Neuron (in vitro differentiated cells): ENCODE results near the gene PDPN.

Experiments
- H2AFZ ChIP-seq: one replicate; pipeline ENCODE4 v1.6.1; 2013; ENCODE audit warnings: low read depth, mild to moderate bottlenecking, inconsistent platforms, low read length, moderate library complexity
- H3K27me3 ChIP-seq: one replicate; pipeline ENCODE4 v1.6.1; 2013; ENCODE audit warnings: low read length; ENCODE audit not compliant: insufficient read depth
- H3K36me3 ChIP-seq: one replicate; pipeline ENCODE4 v1.6.1; 2013; ENCODE audit warnings: low read length; ENCODE audit not compliant: insufficient read depth
- H3K4me1 ChIP-seq: one replicate; pipeline ENCODE4 v1.6.1; 2013; ENCODE audit warnings: low read length; ENCODE audit not compliant: insufficient read depth
- H3K4me3 ChIP-seq: 2 replicates; pipeline ENCODE4 v1.5.1; 2013; ENCODE audit warnings: mild to moderate bottlenecking, low read length, moderate library complexity
- H3K9me3 ChIP-seq: one replicate; pipeline ENCODE4 v1.6.1; 2013; ENCODE audit warnings: low read length

The PDPN gene

DNA sequence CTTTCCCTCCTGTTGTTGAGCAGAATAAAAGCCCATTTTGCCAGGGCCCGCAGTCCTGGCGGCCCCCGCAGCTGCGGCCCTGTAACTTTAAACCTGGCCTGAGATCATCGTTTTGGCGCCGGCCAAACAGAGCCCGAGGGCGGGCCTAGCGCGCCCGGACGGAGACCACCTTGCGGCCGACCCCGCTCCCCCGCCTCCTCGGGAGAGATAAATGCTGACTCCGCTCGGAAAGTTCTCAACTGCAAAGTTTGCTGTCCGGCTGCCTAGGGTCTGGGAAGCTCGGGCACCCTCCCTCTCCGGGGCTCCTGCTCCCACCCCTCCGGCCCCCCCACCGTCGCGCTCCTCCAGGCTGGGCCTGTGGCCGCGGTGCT is at the start of gene PDPN:
Gene PDPN, plus strand, starts transcription at position 238 of the 371 bp plus-strand sequence. CDS start 202 bp downstream, outside the sequence.
- Histone ChIP-seq H3K9me3 (no peaks in the 10 kb centered on the region), H3K4me3 (peak within 1 kb of the TSS; percentile 82), H3K36me3 (peaks cover under 1% of the 10 kb centered on the region), H3K4me1 (peaks cover 37% of the 10 kb centered on the region), H2AFZ (peak within 1 kb of the TSS; percentile 14), H3K27me3 (no peaks in the 10 kb centered on the region)

DNA sequence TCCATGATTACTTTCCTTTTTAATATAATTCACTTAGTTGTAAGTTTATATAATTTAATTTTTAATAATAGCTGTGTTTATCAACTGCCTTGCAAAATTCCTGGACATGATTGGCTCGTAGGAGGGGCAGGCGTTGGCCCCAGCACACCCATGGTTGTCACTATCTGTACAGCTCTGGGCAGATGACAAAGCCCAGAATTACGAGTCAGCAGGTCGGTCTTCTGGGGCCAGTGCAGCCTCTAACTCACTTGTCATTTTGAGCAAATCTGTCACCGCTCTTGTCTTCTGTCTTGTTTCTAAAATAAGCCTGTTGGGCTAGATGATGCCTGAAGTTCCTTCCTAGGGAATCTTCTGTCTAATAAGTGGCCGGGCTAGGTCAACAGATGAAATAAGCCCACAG is 48.4 kb upstream of the PDPN start:
- H3K27me3 ChIP-seq, result peaks cover 5% of the 10 kb centered on the region
- no peak overlapping the region for H2AFZ ChIP-seq
- H3K9me3 ChIP-seq, result no peaks in the 10 kb centered on the region
- H3K36me3 ChIP-seq, result no peaks in the 10 kb centered on the region
- no peak overlapping the region for H3K4me3 ChIP-seq
- H3K4me1 ChIP-seq, result no peaks in the 10 kb centered on the region

DNA sequence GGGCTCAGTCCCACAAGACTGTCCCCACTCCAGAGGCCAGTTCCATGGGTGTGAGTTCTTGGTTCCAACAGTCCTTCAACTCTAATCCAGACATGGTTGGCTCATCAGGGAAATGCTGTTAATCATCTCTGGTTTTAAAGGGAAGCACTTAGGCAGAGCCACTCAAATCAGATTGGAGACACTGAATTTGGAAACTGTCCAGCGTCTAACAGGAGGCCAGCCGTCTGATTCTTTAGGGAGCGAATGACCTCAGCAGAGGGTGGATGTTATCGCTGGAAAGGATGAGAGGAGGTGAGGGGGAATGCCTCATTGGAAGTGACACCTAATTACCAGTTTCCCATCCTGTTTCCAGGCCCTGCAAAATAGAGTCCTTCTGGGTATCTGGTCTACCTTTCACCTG is 47.1 kb upstream of the PDPN start:
- H3K27me3 ChIP-seq, result peaks cover 5% of the 10 kb centered on the region
- H3K36me3 ChIP-seq, result no peaks in the 10 kb centered on the region
- no peak overlapping the region for H2AFZ ChIP-seq
- no peak overlapping the region for H3K4me3 ChIP-seq
- no peaks in the 10 kb centered on the region for H3K9me3 ChIP-seq
- no peaks in the 10 kb centered on the region for H3K4me1 ChIP-seq

DNA sequence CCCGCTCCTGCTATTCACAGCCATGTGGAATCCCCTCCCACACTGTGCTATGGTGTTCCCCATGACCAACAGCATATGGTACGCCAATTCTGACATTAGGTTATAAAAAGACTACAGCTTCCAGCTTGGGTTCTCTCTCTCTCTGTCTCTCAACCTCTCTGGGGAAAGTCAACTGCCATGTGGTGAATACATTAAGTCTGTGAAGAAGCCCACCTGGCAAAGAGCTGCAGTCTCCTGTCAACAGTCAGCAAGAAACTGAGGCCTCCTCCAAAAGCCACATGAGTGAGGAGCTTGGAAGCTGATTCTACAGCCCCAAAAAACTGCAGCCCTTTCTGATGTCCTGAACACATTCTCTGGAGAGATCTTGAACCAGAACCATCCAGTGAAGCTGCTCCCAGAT is 44.8 kb upstream of the PDPN start:
- Histone ChIP-seq H3K27me3 (peaks cover 5% of the 10 kb centered on the region), H2AFZ (no peak overlapping the region), H3K4me3 (no peak overlapping the region), H3K9me3 (no peaks in the 10 kb centered on the region), H3K36me3 (no peaks in the 10 kb centered on the region), H3K4me1 (peaks cover 4% of the 10 kb centered on the region)

DNA sequence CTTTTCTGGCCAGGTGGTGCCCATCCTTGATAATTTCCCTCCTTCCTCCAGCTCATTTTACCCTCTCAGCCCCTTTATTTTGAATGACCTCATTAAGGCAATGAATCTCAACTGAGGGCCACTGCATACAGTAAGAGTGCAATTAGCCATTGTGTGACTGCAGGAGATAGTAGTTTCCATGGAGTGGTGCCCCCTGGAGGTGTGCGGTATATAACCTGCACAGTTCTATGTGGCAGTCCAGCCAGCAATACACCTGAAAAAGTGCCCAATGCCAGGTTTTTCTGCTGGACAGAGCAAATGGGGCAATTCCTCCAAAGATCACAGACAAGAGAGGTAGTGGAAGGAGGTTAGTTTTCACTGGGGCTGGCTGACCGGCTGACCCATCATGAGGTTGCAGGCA is 43.9 kb upstream of the PDPN start:
- H3K4me1 ChIP-seq, result peaks cover 6% of the 10 kb centered on the region
- H3K27me3 ChIP-seq, result peaks cover 5% of the 10 kb centered on the region
- H3K9me3 ChIP-seq, result no peaks in the 10 kb centered on the region
- H3K36me3 ChIP-seq, result no peaks in the 10 kb centered on the region
- no peak overlapping the region for H3K4me3 ChIP-seq
- H2AFZ ChIP-seq, result no peak overlapping the region

GRCh38 chr1:13540866-13541265 is 42.8 kb upstream of the PDPN start:
- H3K4me1 ChIP-seq, result peaks cover 6% of the 10 kb centered on the region
- peaks cover 5% of the 10 kb centered on the region for H3K27me3 ChIP-seq
- H2AFZ ChIP-seq, result no peak overlapping the region
- H3K4me3 ChIP-seq, result no peak overlapping the region
- no peaks in the 10 kb centered on the region for H3K9me3 ChIP-seq
- no peaks in the 10 kb centered on the region for H3K36me3 ChIP-seq

GRCh38 chr1:13541435-13542215 is 42.0 kb upstream of the PDPN start:
- Histone ChIP-seq H3K4me1 (peaks cover 6% of the 10 kb centered on the region), H3K9me3 (no peaks in the 10 kb centered on the region), H3K4me3 (no peak overlapping the region), H2AFZ (no peak overlapping the region), H3K36me3 (no peaks in the 10 kb centered on the region), H3K27me3 (peaks cover 5% of the 10 kb centered on the region)

GRCh38 chr1:13543451-13544220 is 40.0 kb upstream of the PDPN start:
- H2AFZ ChIP-seq, result no peak overlapping the region
- no peaks in the 10 kb centered on the region for H3K9me3 ChIP-seq
- H3K36me3 ChIP-seq, result no peaks in the 10 kb centered on the region
- H3K27me3 ChIP-seq, result no peaks in the 10 kb centered on the region
- no peak overlapping the region for H3K4me3 ChIP-seq
- peaks cover 6% of the 10 kb centered on the region for H3K4me1 ChIP-seq

GRCh38 chr1:13544221-13544556 is 39.4 kb upstream of the PDPN start:
- peaks cover 6% of the 10 kb centered on the region for H3K4me1 ChIP-seq
- H3K27me3 ChIP-seq, result no peaks in the 10 kb centered on the region
- no peak overlapping the region for H2AFZ ChIP-seq
- H3K4me3 ChIP-seq, result no peak overlapping the region
- H3K9me3 ChIP-seq, result no peaks in the 10 kb centered on the region
- H3K36me3 ChIP-seq, result no peaks in the 10 kb centered on the region

GRCh38 chr1:13546791-13547190 is 36.8 kb upstream of the PDPN start:
- peaks cover 6% of the 10 kb centered on the region for H3K4me1 ChIP-seq
- no peaks in the 10 kb centered on the region for H3K36me3 ChIP-seq
- no peak overlapping the region for H2AFZ ChIP-seq
- H3K4me3 ChIP-seq, result no peak overlapping the region
- H3K27me3 ChIP-seq, result no peaks in the 10 kb centered on the region
- no peaks in the 10 kb centered on the region for H3K9me3 ChIP-seq

DNA sequence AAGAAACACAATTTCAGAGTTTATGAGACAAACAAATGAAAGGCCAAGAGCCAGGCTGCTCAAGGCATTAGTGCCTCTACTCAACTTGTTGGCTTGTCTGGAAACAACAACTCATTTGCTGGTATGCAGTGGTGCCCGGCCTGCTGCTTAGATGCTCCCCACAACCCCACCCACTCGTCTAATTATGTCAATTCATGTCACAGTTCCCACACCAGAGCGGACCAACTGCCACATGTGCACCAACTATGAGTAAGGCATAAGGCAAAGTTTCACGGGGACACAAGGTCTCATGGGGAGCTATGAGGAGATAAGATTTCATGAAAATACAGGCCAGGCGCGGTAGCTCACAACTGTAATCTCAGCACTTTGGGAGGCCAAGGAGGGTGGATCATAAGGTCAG is 35.4 kb upstream of the PDPN start:
- Histone ChIP-seq H3K4me3 (no peak overlapping the region), H3K4me1 (peaks cover 6% of the 10 kb centered on the region), H2AFZ (no peak overlapping the region), H3K27me3 (no peaks in the 10 kb centered on the region), H3K36me3 (no peaks in the 10 kb centered on the region), H3K9me3 (no peaks in the 10 kb centered on the region)

DNA sequence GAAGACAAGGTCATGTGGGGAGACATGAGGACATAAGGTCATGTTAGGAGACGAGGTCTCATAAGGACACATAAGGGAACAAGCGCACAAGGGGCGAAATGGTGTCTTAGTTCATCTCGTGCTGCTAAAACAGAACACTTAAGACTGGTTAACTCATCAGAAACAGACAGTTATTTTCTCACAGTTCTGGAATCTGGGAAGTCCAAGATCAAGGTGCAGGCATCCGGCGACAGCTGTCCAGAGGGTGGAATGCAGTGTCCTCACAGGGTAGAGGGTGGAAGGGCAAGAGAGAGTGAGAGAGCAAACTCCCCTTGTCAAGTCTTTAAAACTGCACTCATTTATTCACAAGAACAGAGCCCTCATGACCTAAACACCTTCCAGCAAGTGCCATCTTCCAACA is 34.6 kb upstream of the PDPN start:
- Histone ChIP-seq H3K27me3 (no peaks in the 10 kb centered on the region), H3K4me1 (peaks cover 2% of the 10 kb centered on the region), H3K4me3 (no peak overlapping the region), H2AFZ (no peak overlapping the region), H3K36me3 (no peaks in the 10 kb centered on the region), H3K9me3 (no peaks in the 10 kb centered on the region)

- Histone ChIP-seq H2AFZ (no peak overlapping the region), H3K4me3 (no peak overlapping the region), H3K4me1 (no peaks in the 10 kb centered on the region), H3K9me3 (no peaks in the 10 kb centered on the region), H3K36me3 (no peaks in the 10 kb centered on the region), H3K27me3 (no peaks in the 10 kb centered on the region)
Observed at GRCh38 chr1:13549521-13549920, 34.1 kb upstream of the PDPN start.
